H1 (cell line): Measurements from ENCODE around the gene RTF2. TPM values are rescaled to one million over a fixed set of nuclear protein-coding genes. Genes with fewer than 3 reads are reported as not detected.
A peak's percentile ranks its signal among the peaks of the same experiment; 100 is the strongest.

Experiments
- CTCF ChIA-PET: fragments of 300-600 bp; sonication (Branson Sonifier 250); formaldehyde crosslinking; loops from one replicate; lab custom pipeline; 2021; ENCODE audit not compliant: partially characterized antibody; lab: Charles Lee
- POLR2A ChIA-PET: fragments of 300-600 bp; sonication (Branson Sonifier 250); formaldehyde crosslinking; loops from one replicate; lab custom pipeline; 2021; ENCODE audit warnings: inconsistent platforms; ENCODE audit not compliant: partially characterized antibody; lab: Charles Lee
- DNase-seq, 2 experiments: peaks; one replicate each; pipeline versions ENCODE4 v3.0.0 to v3.0.0-alpha.2; 2010 to 2022; ENCODE audit warnings: low spot score in 2 of 2, low read depth in 1 of 2, mixed read lengths in 1 of 2
- FAIRE-seq: peaks from 2 replicates; lab custom pipeline; 2011; peaks lifted over from hg19 to GRCh38; lab: Jason Lieb, UNC
- H2AFZ ChIP-seq: 2 replicates; pipeline ENCODE4 v1.8.1; 2012; ENCODE audit warnings: low read length, inconsistent platforms
- H2AK5ac ChIP-seq: 2 replicates; pipeline ENCODE4 v1.6.1; 2013; ENCODE audit warnings: low read depth, low read length
- H2BK120ac ChIP-seq: replicated peaks from 2 replicates; pipeline ENCODE3; 2013; ENCODE audit warnings: low read depth, low read length, inconsistent platforms
- H2BK12ac ChIP-seq: 2 replicates; pipeline ENCODE4 v1.6.1; 2013; ENCODE audit warnings: low read depth, low read length
- H2BK15ac ChIP-seq: 2 replicates; pipeline ENCODE4 v1.6.1; 2013; ENCODE audit warnings: low read length
- H2BK20ac ChIP-seq: 2 replicates; pipeline ENCODE4 v1.6.1; 2013; ENCODE audit warnings: low read length
- H2BK5ac ChIP-seq: 2 replicates; pipeline ENCODE4 v1.6.1; 2013; ENCODE audit warnings: low read depth, low read length
- H3K14ac ChIP-seq: 2 replicates; pipeline ENCODE4 v1.6.1; 2013; ENCODE audit warnings: inconsistent platforms; ENCODE audit not compliant: insufficient read length
- H3K18ac ChIP-seq: 2 replicates; pipeline ENCODE4 v1.6.1; 2013; ENCODE audit warnings: low read length; ENCODE audit errors: extremely low read depth
- H3K23ac ChIP-seq: 2 replicates; pipeline ENCODE4 v1.6.1; 2013; ENCODE audit warnings: inconsistent platforms; ENCODE audit not compliant: insufficient read length
- H3K23me2 ChIP-seq: 2 replicates; pipeline ENCODE4 v1.6.1; 2013; ENCODE audit warnings: low read depth, low read length
- H3K27ac ChIP-seq: 2 replicates; pipeline ENCODE4 v1.6.1; 2011; ENCODE audit warnings: low read depth, low read length, inconsistent platforms
- H3K27me3 ChIP-seq, 4 experiments: replicated peaks in 1 of 4; 1 replicate in 1 of 4; 2 replicates in 3 of 4; pipeline versions ENCODE4 v1.6.1 to v1.8.1; 2011 to 2013; ENCODE audit warnings: low read length in 3 of 4, mild to moderate bottlenecking in 3 of 4, inconsistent platforms in 2 of 4, mixed read lengths in 2 of 4, moderate library complexity in 1 of 4; ENCODE audit not compliant: control insufficient read depth in 3 of 4, insufficient read depth in 3 of 4; ENCODE audit errors: extremely low read depth in 1 of 4
- H3K36me3 ChIP-seq, 4 experiments: 2 replicates each; pipeline versions ENCODE4 v1.6.1 to v1.8.1; 2011 to 2013; ENCODE audit warnings: mild to moderate bottlenecking in 4 of 4, low read length in 3 of 4, moderate library complexity in 2 of 4, control low read depth in 1 of 4, inconsistent platforms in 1 of 4; ENCODE audit not compliant: insufficient read depth in 4 of 4, control insufficient read depth in 2 of 4
- H3K4ac ChIP-seq: replicated peaks from 2 replicates; pipeline ENCODE3; 2013; ENCODE audit warnings: low read length, low read depth, mixed read lengths, inconsistent platforms; ENCODE audit not compliant: insufficient read length
- H3K4me1 ChIP-seq, 4 experiments: replicated peaks in 1 of 4; 1 replicate in 1 of 4; 2 replicates in 3 of 4; pipeline versions ENCODE4 v1.6.1 to v1.8.1; 2011 to 2013; ENCODE audit warnings: low read length in 3 of 4, inconsistent platforms in 2 of 4, mixed read lengths in 1 of 4; ENCODE audit not compliant: insufficient read depth in 4 of 4, control insufficient read depth in 3 of 4
- H3K4me2 ChIP-seq, 2 experiments: 2 replicates each; pipeline versions ENCODE4 v1.6.1 to v1.8.1; 2011 to 2013; ENCODE audit warnings: low read depth in 2 of 2, low read length in 2 of 2, control low read depth in 1 of 2, inconsistent platforms in 1 of 2, mild to moderate bottlenecking in 1 of 2; ENCODE audit not compliant: insufficient read depth in 1 of 2
- H3K4me3 ChIP-seq, 4 experiments: fragments of 200-600, 300-600 bp in 1 of 4; sonication (generic), shearing (Covaris generic), sonication (Bioruptor Twin) in 1 of 4; 2 replicates each; pipeline versions ENCODE4 v1.5.1 to v1.8.1; 2011 to 2016; ENCODE audit warnings: low read length in 4 of 4, low read depth in 3 of 4, control low read depth in 2 of 4, inconsistent platforms in 2 of 4, mild to moderate bottlenecking in 2 of 4, mixed read lengths in 1 of 4, moderate library complexity in 1 of 4; ENCODE audit not compliant: insufficient read depth in 2 of 4; ENCODE audit errors: extremely low read depth in 1 of 4
- H3K56ac ChIP-seq: replicated peaks from 2 replicates; pipeline ENCODE3; 2013; ENCODE audit warnings: low read depth, mild to moderate bottlenecking, mixed read lengths, low read length, inconsistent platforms; ENCODE audit not compliant: insufficient read length
- H3K79me1 ChIP-seq: 2 replicates; pipeline ENCODE4 v1.6.1; 2013; ENCODE audit warnings: low read depth, low read length, control low read depth
- H3K79me2 ChIP-seq, 2 experiments: 2 replicates each; pipeline versions ENCODE4 v1.6.1 to v1.8.1; 2012 to 2013; ENCODE audit warnings: low read length in 2 of 2, mild to moderate bottlenecking in 2 of 2, inconsistent platforms in 1 of 2; ENCODE audit not compliant: insufficient read depth in 2 of 2, control insufficient read depth in 1 of 2
- H3K9ac ChIP-seq, 4 experiments: replicated peaks in 1 of 4; 1 replicate in 1 of 4; 2 replicates in 3 of 4; pipeline versions ENCODE4 v1.6.1 to v1.8.1; 2011 to 2013; ENCODE audit warnings: low read depth in 3 of 4, low read length in 3 of 4, control low read depth in 2 of 4, mild to moderate bottlenecking in 2 of 4, moderate library complexity in 2 of 4, inconsistent platforms in 1 of 4; ENCODE audit errors: extremely low read depth in 1 of 4
- H3K9me3 ChIP-seq, 2 experiments: 2 replicates each; pipeline versions ENCODE4 v1.6.1 to v1.8.1; 2012 to 2013; ENCODE audit warnings: mild to moderate bottlenecking in 2 of 2, moderate library complexity in 2 of 2, control low read depth in 1 of 2, inconsistent platforms in 1 of 2, low read depth in 1 of 2, low read length in 1 of 2, mixed read lengths in 1 of 2; ENCODE audit not compliant: insufficient read depth in 2 of 2
- H4K20me1 ChIP-seq, 2 experiments: replicated peaks in 1 of 2; 2 replicates each; pipeline versions ENCODE3 to v1.8.1; 2011 to 2013; ENCODE audit warnings: inconsistent platforms in 2 of 2, low read length in 2 of 2, mild to moderate bottlenecking in 1 of 2; ENCODE audit not compliant: insufficient read depth in 2 of 2, control insufficient read depth in 1 of 2
- H4K5ac ChIP-seq: 2 replicates; pipeline ENCODE4 v1.6.1; 2013; ENCODE audit warnings: low read length, low read depth, mixed read lengths, inconsistent platforms; ENCODE audit not compliant: insufficient read length
- H4K8ac ChIP-seq: 2 replicates; pipeline ENCODE4 v1.8.0; 2013; ENCODE audit warnings: mild to moderate bottlenecking, moderate library complexity, low read length, inconsistent platforms; ENCODE audit not compliant: insufficient read depth; ENCODE audit errors: extremely low read depth
- H4K91ac ChIP-seq: replicated peaks from 2 replicates; pipeline ENCODE3; 2013; ENCODE audit warnings: low read length, mixed read lengths, inconsistent platforms; ENCODE audit not compliant: insufficient read length
- ATF2 ChIP-seq: IDR thresholded peaks from 2 replicates; pipeline ENCODE4 v1.6.1; 2012; ENCODE audit warnings: low read length, inconsistent platforms
- BCL11A ChIP-seq, 2 experiments: IDR thresholded peaks; one replicate each; pipeline ENCODE4 v1.6.1; 2011; ENCODE audit warnings: low read depth in 2 of 2, low read length in 2 of 2, mild to moderate bottlenecking in 2 of 2
- EP300 ChIP-seq, 2 experiments: IDR thresholded peaks; 1 replicate in 1 of 2; 2 replicates in 1 of 2; pipeline ENCODE4 v1.6.1; 2011 to 2012; ENCODE audit warnings: low read depth in 2 of 2, low read length in 2 of 2, mild to moderate bottlenecking in 2 of 2, borderline replicate concordance in 1 of 2, inconsistent platforms in 1 of 2, moderate library complexity in 1 of 2
- GABPA ChIP-seq: IDR thresholded peaks from 2 replicates; pipeline ENCODE4 v1.6.1; 2011; ENCODE audit warnings: mild to moderate bottlenecking, low read length, moderate library complexity, borderline replicate concordance; ENCODE audit not compliant: insufficient read depth
- HDAC2 ChIP-seq, 2 experiments: fragments of 300-600 bp in 1 of 2; sonication (generic) in 1 of 2; IDR thresholded peaks; 2 replicates each; pipeline ENCODE4 v1.6.1; 2011 to 2012; ENCODE audit warnings: low read depth in 2 of 2, low read length in 2 of 2, mild to moderate bottlenecking in 2 of 2, moderate library complexity in 2 of 2, borderline replicate concordance in 1 of 2, inconsistent platforms in 1 of 2
- JUN ChIP-seq: IDR thresholded peaks from 2 replicates; pipeline ENCODE4 v1.6.1; 2011; ENCODE audit warnings: low read depth, mild to moderate bottlenecking, improper control_type of control experiment, low read length
- KDM5A ChIP-seq: fragments of 200-600 bp; IDR thresholded peaks from 2 replicates; pipeline ENCODE4 v1.7.1; 2012; ENCODE audit warnings: mild to moderate bottlenecking, low read length, inconsistent platforms, mixed read lengths
- MAFK ChIP-seq: IDR thresholded peaks from 2 replicates; pipeline ENCODE4 v1.6.1; 2012; ENCODE audit warnings: low read depth, mild to moderate bottlenecking, improper control_type of control experiment, low read length
- RXRA ChIP-seq: IDR thresholded peaks from 2 replicates; pipeline ENCODE4 v1.6.1; 2011; ENCODE audit warnings: low read depth, mild to moderate bottlenecking, low read length, moderate library complexity; ENCODE audit not compliant: insufficient read depth
- SUZ12 ChIP-seq: fragments of 200-600 bp; sonication (generic); IDR thresholded peaks from 2 replicates; pipeline ENCODE4 v1.6.1; 2012; ENCODE audit warnings: mild to moderate bottlenecking, inconsistent platforms, low read length, moderate library complexity, mixed read lengths
- YY1 ChIP-seq: IDR thresholded peaks from 2 replicates; pipeline ENCODE4 v1.6.1; 2011; ENCODE audit warnings: low read depth, mild to moderate bottlenecking, low read length
- WGBS, 2 experiments: shearing (Covaris generic) in 1 of 2; methylation state at CpG; one replicate each; pipeline versions ENCODE4 v1.1.6 to v1.1.7; 2013 to 2015; ENCODE audit warnings: low lambda C conversion rate in 2 of 2, mixed read lengths in 2 of 2, inconsistent platforms in 1 of 2, low coverage in 1 of 2, missing lambda C conversion rate in 1 of 2; ENCODE audit not compliant: insufficient replicate concordance in 2 of 2, insufficient coverage in 1 of 2, insufficient read length in 1 of 2; ENCODE audit errors: extremely low coverage in 1 of 2, missing lambda C conversion rate in 1 of 2; 5-methylcytosine and 5-hydroxymethylcytosine counted together
- polyA plus RNA-seq, 7 experiments: library from polyadenylated mRNA; depleted of rRNA in 3 of 7; stranded (reverse) in 5 of 7; unstranded in 2 of 7; fragments of >200 nt in 5 of 7; fragments of 200-250 nt in 2 of 7; gene quantifications; 1 replicate in 5 of 7; 2 replicates in 1 of 7; 4 replicates in 1 of 7; pipeline versions ENCODE4 v1.2.1 to v1.2.3, GENCODE V29; 2011 to 2013; ENCODE audit warnings: missing spikeins in 2 of 7, mixed read lengths in 2 of 7
- total RNA-seq: library from RNA; stranded (reverse); fragmentation: NEBNext Ultra II Directional; extraction: Animal tissue kit (Norgen Biotek cat#: 25700); gene quantifications from 2 replicates; pipeline ENCODE4 v1.2.1, GENCODE V29; 2021

Gene RTF2
- total and polyA plus RNA-seq, 2 of the 8 experiments (the other 6 are each of a cell fraction or from before 2014, with no cell fraction given): 33.9 to 51.2 TPM

GRCh38 chr20:56469077-56469449 is 636 bp downstream of the RTF2 start:
- FAIRE-seq: no peak
- TF ChIP-seq JUN (no peak), SUZ12 (no peak), MAFK (no peak), RXRA (no peak), ATF2 (no peak), EP300 (IDR thresholded peaks at IDR 0.05; ENCODE audit: borderline replicate concordance in 1 of 2, low read depth in 2 of 2, low read length in 2 of 2) (no peak), GABPA (no peak), BCL11A (IDR thresholded peaks at IDR 0.05; ENCODE audit: low read depth in 2 of 2, low read length in 2 of 2) (no peak), HDAC2 (IDR thresholded peaks at IDR 0.05; ENCODE audit: borderline replicate concordance in 1 of 2, low read depth in 2 of 2, low read length in 2 of 2) (no peak), YY1 (no peak), KDM5A (no peak)

More at GRCh38 chr20:56469077-56469449, 636 bp downstream of the RTF2 start:
- ChIA-PET POLR2A (interaction anchor here (1.7 kb wide), 1 partner anchor 77 kb away, joined by 6 read pairs; the partner anchor contains the start of genes AURKA and CSTF1), CTCF (interaction anchor here (0.6 to 1.1 kb wide), 2 partner anchors 71 to 1572 kb away, joined by 3 read pairs; no protein-coding TSS in a partner anchor)
- Histone ChIP-seq H3K9me3 (no peaks in the 10 kb centered on the region), H3K27me3 (no peaks in the 10 kb centered on the region), H2BK20ac (no peak overlapping the region), H3K14ac (no peak overlapping the region), H2BK5ac (no peak overlapping the region), H4K20me1 (peaks cover 0 to 5% of the 10 kb centered on the region in 2 experiments), H4K8ac (no peak overlapping the region), H3K23ac (no peak overlapping the region), H3K4ac (no peak overlapping the region), H2BK120ac (no peak overlapping the region), H2AK5ac (no peak overlapping the region), H4K5ac (no peak overlapping the region), H2BK12ac (no peak overlapping the region), H3K4me2 (peak overlapping the region; percentile 77 to 83), H3K4me1 (no peaks in the 10 kb centered on the region; a peak in 1 of 7 replicates), H2BK15ac (no peak overlapping the region), H2AFZ (no peak overlapping the region), H4K91ac (no peak overlapping the region), H3K27ac (no peak overlapping the region), H3K4me3 (peak overlapping the region; percentile 85 to 97 (median 94)), H3K36me3 (peaks cover 0 to 8% (median 4%) of the 10 kb centered on the region in 4 experiments; a peak in 4 of 8 replicates), H3K23me2 (peaks cover 6% of the 10 kb centered on the region), H3K56ac (no peak overlapping the region), H3K79me2 (peaks cover 3 to 21% of the 10 kb centered on the region in 2 experiments; a peak in 3 of 4 replicates), H3K79me1 (peaks cover 5% of the 10 kb centered on the region), H3K18ac (no peak overlapping the region), H3K9ac (peak overlapping the region; percentile 68 to 79 (median 71); a peak in 6 of 7 replicates)
- no peak for DNase-seq
- 41% methylated on average over 8 of the region's 8 CpGs; no CpG with 5 or more reads in 1 of the 2 experiments for WGBS, 2 experiments
